HG02763 (cell line): ENCODE data around the gene TOMM70.
"Not testable (repeated sequence)": the region's sequence is repeated elsewhere in the genome, so short reads cannot be mapped to it uniquely, and the experiment has no call there.

Source experiments
- ATAC-seq: cut with Tn5 transposase; IDR thresholded peaks from one replicate; pipeline ENCODE4 v1.9.1; 2021; ENCODE audit warnings: mild to moderate bottlenecking, moderate library complexity; ENCODE audit not compliant: unreplicated experiment

Gene TOMM70

DNA sequence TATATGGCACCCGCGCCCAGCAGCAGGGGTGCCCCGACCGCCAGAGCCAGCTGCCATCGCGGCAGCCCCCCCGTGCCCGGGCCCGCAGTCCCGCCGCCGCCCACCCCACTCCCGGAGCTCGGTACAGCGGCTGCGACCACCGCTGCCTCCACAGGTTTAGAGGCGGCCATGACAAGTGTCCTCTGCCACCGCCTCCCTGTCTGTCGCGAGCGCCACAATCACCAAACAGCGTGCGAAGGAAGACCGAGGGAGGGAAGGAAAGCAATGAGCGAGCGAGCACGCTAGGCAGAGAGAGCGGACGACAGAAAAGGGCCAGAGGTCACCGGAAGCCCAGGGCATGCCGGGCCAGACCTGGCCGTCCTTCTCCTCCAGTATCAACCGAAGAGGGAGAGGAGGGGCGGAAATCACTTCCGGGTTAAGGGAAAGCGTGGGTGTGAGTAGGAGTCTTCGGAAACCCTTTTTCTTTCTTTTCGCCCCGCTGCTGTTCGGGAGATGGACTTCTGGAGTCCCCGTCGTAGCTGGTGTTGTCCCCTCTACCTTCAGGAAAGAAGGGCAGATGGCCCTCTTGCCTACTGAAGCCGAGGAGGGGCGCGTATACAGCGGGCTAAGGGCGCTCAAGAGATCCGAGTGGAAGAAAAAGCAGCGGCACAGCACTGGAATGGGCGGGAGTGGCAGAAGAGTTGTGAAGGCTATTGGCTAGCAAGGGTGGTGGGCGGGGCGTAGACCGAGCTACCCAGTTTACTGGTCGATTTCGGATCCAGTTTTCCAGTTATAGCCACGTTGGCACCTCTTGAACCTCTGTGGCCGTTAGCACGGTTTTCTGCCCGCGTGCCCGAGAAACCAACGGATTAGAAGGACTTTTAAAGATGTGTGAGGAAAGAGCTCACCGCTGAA lies at the start of gene TOMM70, which contains the start of gene LNP1:
TSS of gene TOMM70 (minus strand) at position 310 of the 894 bp plus-strand sequence. CDS start at position 170, 140 bp downstream.
TSS of gene LNP1 (plus strand) at position 760 of the 894 bp plus-strand sequence. CDS start 28,191 bp downstream, outside the sequence.
- peak; percentile 93 for ATAC-seq

DNA sequence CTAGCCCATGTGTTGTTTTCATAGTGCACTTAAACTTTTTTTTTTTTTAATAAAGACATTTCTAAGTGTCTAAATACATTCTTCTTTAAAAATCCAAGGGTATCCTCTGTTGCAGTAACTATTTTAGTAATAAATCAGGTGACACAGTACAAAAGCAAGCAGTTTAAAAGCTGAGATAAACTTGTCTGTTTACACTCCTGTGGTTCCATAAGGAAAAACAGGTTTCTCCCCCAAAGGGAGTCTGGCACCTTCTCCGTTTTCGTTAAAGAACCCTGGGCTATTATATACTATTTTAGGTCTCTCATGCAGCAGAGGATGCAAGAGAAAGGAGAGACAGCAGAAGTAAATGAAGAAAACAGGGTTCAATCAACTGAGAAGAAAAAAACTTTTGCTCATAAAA lies 48.3 kb upstream of the TOMM70 start:
- ATAC-seq: no peak

DNA sequence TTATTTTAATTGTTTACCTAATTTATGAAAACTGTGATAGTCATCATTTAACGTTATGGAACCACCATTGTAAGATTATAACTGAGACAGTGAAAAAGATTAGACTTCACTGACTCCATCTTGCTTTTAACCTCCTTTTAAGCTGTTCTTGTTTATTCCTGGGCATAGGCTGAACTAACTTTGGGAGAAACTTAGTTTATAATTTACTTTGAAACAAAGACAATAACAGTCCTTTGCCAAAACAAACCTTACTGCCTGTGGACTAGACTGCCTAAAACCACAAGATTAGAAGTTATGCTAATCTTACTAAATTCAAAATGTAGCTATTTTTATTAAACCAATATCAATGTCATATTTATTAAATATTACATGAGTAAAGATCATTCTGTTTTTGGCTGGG lies 47.2 kb upstream of the TOMM70 start:
- no peak for ATAC-seq

DNA sequence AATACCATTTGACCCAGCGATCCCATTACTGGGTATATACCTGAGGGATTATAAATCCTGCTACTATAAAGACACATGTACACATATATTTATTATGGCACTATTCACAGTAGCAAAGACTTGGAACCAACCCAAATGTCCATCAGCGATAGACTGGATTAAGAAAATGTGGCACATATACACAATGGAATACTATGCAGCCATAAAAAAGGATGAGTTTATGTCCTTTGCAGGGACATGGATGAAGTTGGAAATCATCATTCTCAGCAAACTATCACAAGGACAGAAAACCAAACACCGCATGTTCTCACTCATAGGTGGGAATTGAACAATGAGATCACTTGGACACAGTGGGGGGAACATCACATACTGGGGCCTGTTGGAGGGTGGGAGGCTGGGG lies 46.2 kb upstream of the TOMM70 start:
- ATAC-seq: not testable (repeated sequence)

DNA sequence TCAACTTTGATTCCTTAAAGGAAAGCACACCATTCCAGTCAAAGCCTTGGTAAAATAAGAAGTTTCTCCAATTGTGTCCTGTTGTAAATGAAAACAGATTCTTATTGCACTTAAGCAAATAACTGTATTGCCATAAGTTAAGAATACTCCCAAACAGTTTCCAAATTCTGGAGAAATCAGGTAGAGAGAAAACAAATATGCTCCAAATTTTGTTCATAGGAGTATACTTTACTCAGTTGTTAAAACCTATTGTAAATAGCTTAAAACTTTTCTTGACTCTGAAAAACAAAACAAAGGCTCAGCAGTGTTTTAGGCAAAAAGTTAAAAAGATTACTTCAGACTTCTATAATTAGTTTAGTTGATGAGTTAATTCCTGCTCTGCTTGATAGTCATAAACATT lies 42.8 kb upstream of the TOMM70 start:
- no peak for ATAC-seq

DNA sequence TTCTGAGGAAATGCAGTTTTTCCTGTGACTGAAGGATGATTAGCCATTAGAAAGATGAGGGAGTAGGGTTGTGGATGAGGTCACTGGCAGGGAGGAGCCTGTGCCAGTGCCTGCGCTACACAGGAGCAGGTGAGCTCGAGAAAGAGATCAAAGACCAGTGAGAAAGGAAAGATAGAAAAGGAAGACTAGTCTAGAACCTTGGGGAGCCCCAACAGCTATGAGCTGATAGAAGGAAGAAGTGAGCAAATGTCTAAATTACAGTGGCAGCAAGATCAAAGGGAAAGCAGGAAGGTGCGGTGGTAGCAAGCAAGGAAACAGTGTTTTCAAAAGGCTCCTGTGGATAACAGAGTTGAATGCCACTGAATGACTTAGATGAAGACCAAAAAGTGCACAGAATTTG lies 40.0 kb upstream of the TOMM70 start:
- ATAC-seq: no peak

DNA sequence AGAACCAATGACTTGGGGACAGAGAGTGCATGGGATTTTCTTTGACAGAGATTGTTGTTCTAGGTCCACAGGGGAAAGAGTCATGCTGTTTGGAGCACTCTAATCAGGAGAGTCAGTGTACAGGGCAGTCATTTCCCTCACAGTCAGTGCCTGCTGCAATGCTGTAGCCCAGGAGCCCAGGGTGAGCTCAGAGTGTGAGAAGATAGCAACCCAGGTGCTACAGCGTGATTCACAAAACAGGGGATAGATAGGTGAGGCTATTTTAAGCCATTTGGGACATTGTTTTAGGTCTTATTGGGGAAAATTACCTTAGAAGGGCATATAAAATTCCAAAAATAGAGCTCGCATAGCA lies 37.7 kb upstream of the TOMM70 start:
- no peak for ATAC-seq

DNA sequence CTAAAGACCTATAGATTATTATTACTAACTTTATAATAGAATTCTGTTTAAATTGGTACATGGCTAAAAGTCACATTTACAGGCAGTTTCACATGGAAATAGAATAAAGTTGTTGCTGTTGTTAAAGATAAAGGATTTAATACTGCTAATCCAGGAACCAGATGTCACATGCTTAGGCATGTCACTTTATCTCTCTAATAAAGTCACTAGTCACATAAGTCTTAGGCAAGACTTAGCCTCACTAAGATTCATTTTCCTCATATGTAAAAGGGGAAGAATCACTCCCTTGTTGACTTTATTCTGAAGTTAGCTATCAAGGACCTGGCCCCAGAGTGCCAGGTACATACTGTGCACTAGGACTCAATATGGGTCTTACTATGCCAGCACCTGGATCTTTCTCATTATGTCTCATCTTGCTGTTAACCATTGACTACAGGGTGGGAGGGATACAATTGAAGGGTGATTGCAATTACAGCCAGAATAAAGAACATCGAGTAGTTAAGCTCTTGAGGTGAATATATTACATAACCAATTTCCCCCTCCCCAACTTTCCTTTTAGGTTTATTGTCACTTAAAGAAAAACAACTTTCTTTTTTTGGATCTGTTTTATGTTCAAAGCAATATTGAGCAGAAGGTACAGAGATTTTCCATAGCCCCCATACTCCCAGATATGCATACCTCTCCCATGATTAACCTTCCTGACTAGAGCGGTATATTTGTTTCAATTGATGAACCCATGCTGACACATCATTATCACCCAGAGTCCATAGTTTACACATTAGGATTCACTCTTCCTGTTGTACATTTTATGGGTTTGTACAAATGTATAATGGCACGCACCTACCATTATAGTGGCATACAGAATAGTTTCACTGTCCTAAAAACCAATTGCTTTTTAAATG lies 37.1 kb upstream of the TOMM70 start:
- ATAC-seq: no peak

DNA sequence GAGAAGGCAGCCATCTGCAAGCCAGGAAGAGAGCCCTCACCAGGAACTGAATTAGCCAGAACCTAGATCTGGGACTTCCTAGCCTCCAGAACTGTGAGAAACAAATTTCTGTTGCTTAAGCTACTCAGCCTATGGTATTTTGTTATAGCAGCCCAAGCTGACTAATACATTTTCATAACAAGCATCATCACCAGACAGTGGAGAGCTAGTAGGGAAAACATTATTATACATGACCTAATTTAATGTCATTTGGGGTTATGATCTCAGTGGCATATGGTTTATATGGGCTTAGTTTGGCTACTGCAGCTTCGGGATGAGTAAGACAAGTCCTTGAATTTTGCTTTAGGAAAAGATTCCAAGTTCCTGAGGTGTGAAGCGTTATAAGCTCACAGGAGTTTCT lies 36.1 kb upstream of the TOMM70 start:
- no peak for ATAC-seq

DNA sequence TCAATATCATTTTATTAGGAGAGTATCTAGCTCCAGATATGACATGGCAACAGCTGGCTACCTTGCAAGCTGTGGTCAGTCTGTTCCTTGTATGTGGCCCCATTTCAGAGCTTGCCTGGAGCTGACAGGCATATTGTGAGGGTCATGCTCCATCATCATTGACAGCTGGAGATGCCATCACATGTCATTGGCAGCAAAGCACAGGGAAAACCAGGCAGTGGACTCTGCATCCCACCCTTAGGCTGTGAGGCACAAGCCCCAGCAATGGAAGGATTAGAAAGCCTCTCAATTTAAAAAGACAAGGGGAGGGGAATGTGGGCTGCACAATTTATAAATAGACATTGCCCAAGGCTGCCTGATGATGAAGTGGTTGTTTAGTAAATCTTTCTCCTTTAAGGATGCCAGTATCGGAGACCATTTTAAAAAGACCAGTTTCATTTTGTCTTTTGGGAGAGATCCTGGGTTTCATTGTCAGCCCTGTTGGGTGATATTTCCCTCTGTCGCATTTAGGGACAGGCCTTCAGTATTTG lies 28.4 kb upstream of the TOMM70 start:
- no peak for ATAC-seq

DNA sequence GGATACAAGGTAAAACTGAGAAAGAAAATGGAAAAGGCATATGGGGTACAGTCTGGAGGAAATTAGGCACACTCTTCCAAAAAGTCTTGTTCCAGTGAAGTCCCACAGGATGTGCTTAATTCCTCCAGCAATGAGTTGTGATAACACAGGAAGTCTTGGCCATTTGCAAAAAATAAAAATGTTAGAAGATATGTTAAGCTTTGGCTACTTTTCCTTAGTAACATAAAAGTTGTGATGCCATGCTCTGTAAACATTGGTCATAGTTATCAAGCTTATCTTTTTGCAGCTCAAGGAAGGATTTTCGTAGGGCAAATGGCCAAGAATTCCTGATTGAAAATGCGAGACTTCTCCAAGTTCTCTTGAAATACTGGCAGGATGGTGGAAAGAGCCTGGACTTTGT lies 26.8 kb upstream of the TOMM70 start:
- ATAC-seq: no peak

DNA sequence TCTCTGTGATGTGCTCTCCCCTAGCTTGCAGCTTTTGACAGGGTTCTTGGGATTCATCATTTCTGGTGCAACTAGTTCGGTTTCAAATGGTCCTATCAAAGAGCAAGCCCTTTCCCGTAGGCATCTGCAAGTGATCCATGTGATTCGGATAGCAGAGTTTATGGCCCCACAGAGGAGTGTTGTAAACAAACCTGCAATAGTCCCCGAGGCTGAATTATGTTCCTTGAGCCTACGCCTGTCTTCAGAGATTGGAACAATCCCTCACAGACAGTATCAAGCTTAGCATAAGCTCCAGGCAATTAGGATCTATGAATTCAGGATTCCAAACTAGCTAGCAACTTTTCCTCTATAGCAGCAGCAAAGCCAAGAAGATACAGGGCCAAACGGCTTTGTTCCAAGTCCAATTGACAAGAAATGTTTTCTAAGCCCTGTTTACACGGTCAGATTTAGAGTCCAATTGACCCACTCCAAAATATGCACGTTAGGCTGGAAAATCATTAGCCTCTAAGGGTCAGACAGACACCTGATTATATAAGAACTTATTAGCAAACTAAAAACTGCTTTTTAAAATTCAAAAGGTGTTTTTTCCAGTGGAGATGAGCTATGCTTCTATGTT lies 25.3 kb upstream of the TOMM70 start:
- ATAC-seq: no peak

DNA sequence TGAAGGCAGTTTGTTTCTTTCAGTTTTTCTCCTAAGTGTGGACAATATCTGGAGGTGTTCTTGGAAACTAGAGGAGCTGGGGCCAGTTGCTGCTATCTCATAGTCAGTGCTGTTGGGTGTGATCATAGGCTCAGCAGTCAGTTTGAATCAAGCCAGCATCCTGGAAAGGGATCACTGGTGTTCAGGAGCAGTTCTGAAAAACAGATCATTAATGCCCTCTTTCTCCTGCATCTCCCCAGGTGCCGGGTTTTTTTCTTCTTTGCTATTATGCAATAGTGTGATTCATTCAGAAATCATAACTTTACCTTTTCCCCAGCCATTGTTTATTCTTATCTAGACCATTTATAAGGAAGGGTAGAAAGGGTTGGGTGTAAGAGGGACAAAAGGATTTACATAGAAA lies 24.4 kb upstream of the TOMM70 start:
- ATAC-seq: no peak

DNA sequence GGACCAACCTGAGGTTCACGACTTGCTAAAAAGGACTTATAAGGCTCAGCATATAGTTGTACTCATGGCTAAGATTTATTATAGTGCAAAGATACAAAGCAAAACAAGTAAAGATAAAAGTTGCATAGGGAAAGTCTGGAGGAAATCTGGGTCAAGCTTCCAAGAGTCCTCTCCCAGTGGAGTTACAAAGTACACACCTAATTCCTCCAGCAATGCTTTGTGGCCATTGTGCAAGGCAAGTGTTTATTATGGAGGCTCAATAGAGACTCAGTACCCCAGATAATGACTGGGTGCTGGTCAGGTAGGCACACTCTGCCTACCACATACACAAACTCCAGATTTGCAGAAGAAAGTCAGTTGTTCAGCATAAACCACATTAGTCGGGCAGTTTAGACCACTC lies 23.4 kb upstream of the TOMM70 start:
- ATAC-seq: no peak

DNA sequence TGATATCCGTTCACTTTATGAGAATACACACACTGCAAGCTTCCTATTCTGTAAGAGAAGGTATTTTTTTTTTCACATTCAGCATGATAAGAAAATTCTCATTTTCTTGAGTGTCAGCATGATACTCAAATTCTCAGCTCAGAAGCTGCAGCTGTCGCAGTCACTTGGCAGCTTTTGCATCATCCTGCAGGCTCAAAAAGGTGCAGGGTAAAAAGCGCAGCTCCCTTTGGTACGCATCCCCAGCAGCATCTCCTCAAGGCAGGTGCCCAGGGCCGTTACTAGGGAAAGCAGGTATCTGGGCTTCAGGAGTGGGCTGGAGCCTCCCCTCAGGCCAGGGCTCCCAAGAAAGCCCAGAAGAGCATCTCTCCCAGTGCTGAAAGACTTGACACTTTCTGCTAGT lies 22.7 kb upstream of the TOMM70 start:
- no peak for ATAC-seq

DNA sequence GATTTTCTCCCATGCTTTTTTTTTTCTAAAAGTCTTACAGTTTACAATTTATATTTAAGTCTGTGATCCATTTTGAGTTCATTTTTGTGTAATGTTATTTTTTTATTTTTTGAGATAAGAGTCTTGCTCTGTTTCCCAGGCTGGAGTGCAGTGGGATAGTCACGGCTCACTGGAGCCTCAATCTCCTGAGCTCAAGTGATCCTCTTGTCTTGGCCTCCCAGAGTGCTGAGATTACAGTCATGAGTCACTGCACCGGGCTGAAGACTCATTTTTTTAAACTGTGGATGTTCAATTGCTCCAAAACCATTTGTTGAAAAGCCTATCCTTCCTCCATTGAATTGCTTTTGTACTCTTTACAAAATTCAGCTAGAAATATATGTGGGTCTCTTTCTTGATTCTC lies 20.0 kb upstream of the TOMM70 start:
- no peak for ATAC-seq

DNA sequence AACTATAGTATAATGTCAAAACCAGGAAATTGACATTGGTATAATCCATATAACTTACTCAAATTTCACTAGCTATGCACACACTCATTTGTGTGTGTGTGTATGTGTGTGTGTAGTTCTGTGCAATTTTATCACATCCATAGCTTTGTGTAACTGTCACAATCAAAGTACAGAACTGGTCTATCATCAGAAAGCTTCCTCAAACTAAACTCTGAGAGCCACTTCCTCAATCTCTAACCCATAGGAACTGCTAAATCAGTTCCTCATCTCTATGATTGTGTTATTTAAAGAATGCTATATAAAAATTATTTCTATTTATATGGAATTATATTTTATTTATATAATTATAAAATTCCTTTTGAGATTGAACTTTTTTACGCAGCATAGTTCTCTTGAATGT lies 18.5 kb upstream of the TOMM70 start:
- no peak for ATAC-seq

DNA sequence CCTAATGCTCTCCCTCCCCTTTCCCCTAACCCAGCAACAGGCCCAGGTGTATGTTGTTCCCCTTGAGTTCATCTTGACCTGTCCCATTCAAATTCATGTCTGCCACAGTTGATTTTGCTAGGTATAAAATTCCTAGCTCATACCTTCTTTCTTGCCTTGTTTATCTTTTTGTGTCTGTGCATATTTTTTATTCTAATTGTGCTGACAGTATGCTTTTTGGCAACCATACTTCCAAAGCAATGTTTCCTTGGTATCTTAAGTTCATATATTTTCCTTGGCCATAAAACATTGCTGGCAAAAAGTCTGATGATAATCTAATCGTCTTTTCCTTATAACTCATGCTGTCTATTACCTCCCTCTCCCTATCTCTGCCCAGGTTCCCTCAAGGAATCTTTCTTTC lies 16.0 kb upstream of the TOMM70 start:
- ATAC-seq: no peak

DNA sequence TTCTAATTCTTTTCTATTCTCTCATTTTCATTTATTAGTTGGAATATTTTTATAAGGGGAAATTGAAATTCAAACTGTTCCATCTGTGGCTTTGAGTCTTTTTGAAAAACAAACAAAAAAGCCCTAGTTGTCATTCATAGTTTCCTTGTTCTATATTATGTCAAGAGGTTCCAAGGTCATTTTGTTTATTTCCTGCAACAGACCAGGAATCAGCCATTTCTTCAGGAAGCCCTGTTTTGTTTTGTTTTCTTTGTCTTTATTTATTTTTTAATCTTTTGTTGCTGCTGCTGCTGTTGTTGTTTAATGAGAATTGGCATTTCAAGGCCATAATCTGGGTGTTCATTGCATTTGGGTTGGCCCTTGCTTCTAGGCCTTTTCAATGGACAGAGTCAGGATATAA lies 15.3 kb upstream of the TOMM70 start:
- ATAC-seq: no peak

DNA sequence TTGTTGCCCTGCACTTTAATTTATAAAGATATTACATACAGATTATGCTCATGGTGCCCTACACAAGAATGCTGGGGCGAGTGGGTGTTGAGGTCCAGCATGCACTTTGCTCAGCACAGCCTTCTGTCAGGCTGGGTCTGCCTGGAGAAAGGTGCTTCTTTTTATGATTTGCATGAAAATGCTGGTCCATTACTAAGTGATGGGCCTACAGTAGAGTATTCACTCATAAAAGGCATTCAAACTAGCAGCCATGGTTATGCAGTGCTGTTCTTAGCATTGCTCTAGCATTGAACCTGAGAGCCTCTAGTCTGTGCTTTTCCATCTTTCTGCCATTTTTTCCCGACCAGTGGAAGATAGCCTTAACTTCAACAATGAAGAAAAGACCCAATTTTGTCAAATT lies 12.7 kb upstream of the TOMM70 start:
- ATAC-seq: no peak

DNA sequence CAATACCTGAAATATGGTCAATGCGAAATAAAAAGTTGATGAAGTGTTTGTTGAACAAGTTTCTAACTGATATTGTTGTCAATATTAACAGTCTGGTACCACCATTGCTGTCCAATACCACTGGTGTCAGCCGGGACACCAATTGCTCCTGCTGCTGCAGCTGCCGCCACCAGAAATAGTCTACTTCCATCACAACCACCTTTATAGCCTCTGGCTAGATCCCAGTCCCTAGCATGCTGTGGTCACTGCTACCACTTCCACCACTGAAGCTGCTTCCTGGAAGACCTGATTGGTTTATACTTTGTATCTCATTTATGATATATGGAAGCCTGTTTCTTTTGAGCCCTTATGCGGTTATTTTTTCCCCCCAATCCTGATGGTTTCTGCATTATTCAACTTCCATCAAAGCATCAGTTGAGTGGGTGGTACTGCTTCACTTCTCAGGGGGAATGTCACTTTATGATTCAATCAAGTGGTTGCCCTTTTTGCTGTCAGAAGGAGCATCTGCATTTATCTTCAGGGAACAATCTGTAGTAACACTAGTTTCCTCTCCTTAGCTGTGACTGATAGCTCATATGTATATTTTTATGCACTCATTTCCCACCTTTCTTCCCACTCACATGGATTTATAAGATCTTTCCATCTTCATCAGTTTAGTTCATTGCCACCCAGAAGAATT lies 12.2 kb upstream of the TOMM70 start:
- no peak for ATAC-seq
